Heart right ventricle (tissue), 16 donors: ENCODE data around the gene TFF3. TPM values are rescaled to one million over a fixed set of nuclear protein-coding genes. Genes with fewer than 3 reads are reported as not detected.
A peak's percentile ranks its signal among the peaks of the same experiment; 100 is the strongest.

Experiments used
- ATAC-seq, 8 donors: fragments of 200-7000 bp; cut with Tn5 transposase; one replicate each; pipeline ENCODE4 v1.9.1; 2020; ENCODE audit warnings: mild to moderate bottlenecking in 8 of 8, moderate library complexity in 8 of 8, moderate number of reproducible peaks in 1 of 8
- DNase-seq, 2 donors: peaks; one replicate each; pipeline ENCODE4 v3.0.0-alpha.2; 2020
- H3K27ac ChIP-seq, 10 donors: fragments of 200-600 bp; sonication (generic) in 2 of 10; one replicate each; pipeline versions ENCODE4 v1.5.0 to v1.8.0; 2020 to 2022; ENCODE audit warnings: mild to moderate bottlenecking in 3 of 10
- H3K27me3 ChIP-seq, 7 donors: fragments of 200-600 bp; one replicate each; pipeline ENCODE4 v1.8.0; 2021 to 2022; ENCODE audit warnings: mild to moderate bottlenecking in 2 of 7
- H3K36me3 ChIP-seq, 9 donors: fragments of 200-600 bp; sonication (generic) in 1 of 9; one replicate each; pipeline versions ENCODE4 v1.5.0 to v1.8.0; 2020 to 2022; ENCODE audit warnings: mild to moderate bottlenecking in 2 of 9
- H3K4me1 ChIP-seq, 9 donors: fragments of 200-600 bp; sonication (generic) in 1 of 9; one replicate each; pipeline versions ENCODE4 v1.5.0 to v1.8.0; 2020 to 2022; ENCODE audit warnings: mild to moderate bottlenecking in 4 of 9
- H3K4me3 ChIP-seq, 10 donors: fragments of 200-600 bp; sonication (generic) in 2 of 10; one replicate each; pipeline versions ENCODE4 v1.5.0 to v1.8.0; 2020 to 2022; ENCODE audit warnings: mild to moderate bottlenecking in 7 of 10, moderate library complexity in 2 of 10
- H3K9me3 ChIP-seq, 11 donors: fragments of 200-600 bp in 10 of 11; sonication (generic) in 2 of 11; one replicate each; pipeline versions ENCODE4 v1.5.0 to v1.8.0; 2013 to 2022; ENCODE audit warnings: mild to moderate bottlenecking in 2 of 11, control low read depth in 1 of 11, moderate library complexity in 1 of 11
- WGBS, 2 donors: extraction: QIAGEN DNeasy Blood & Tissue Kit; methylation state at CpG; one replicate each; pipeline ENCODE4 v1.1.7; 2013; ENCODE audit warnings: inconsistent platforms in 1 of 2; 5-methylcytosine and 5-hydroxymethylcytosine counted together
- intact Hi-C, 10 donors: fragments of 100-400 bp; cut with DNase I; formaldehyde crosslinking; loops; one replicate each; pipeline versions ENCODE4 v1.11.1 to v1.14.2; 2022
- polyA plus RNA-seq, 2 donors: library from polyadenylated mRNA; stranded (reverse); fragments of 200-250 nt; gene quantifications; one replicate each; pipeline ENCODE4 v1.2.3, GENCODE V29; 2013
- total RNA-seq, 10 donors: library from RNA; stranded (reverse); fragmentation: NEBNext Ultra II Directional in 3 of 10; extraction: Animal tissue kit (Norgen Biotek cat#: 25700) in 3 of 10; gene quantifications; one replicate each; pipeline versions ENCODE4 v1.2.1 to v1.2.4, GENCODE V29; 2021 to 2023
- TF ChIP-seq, protein P1 (sequence below), 9 donors: fragments of 200-600 bp; sonication (generic) in 2 of 9; IDR thresholded peaks; one replicate each; pipeline versions ENCODE4 v1.5.0 to v1.8.0; 2021 to 2022; ENCODE audit warnings: antibody characterized with exemption in 9 of 9, mild to moderate bottlenecking in 5 of 9, moderate library complexity in 1 of 9
- donor health status: Arrhythmogenic right ventricular cardiomyopathy.
- donor health status: ischemic (EF 13 %, LVEDD 7.1; RV severe dilation, severe dysfunction).
- donor health status: healthy with polysubstance abuse.
- donor health status: DM: no; HTN: yes; CAD: no.
- donor health status: DM: no; HTN: no; CAD: no.
- donor health status: ischemic (EF 25% LVEDD 6.9; RV normal size, moderate dysfunction).
- donor health status: ischemic (EF 25% LVEDD 5.7; RV mildly dilated, moderate dysfunction).
- donor health status: healthy.
- donor health status: DM: yes; HTN: yes; CAD: no.
- donor health status: Ischemic cardiomyopathy.
- donor health status: ischemic (EF 35%, LVEDD 5.7; RV mildly dilated, moderate dysfunction).
- donor health status: nonischemic (EF 11% LVEDD 7.7; RV severe dilation, severe dysfunction).
- donor health status: DM: yes; HTN: yes; CAD: no.
- donor health status: PGD.
- donor health status: ischemic (EF 29% LVEDD 5.4; RV normal size, mild dysfunction).
- donor health status: nonischemic (EF 23%, LVEDD 6.1; RV moderate dilation, normal function).

TFF3 gene
- total and polyA plus RNA-seq, 12 donors: 0.90 to 7.9 (median 2.7) TPM

- Histone ChIP-seq H3K9me3 (no peaks in the 10 kb centered on the region), H3K4me3 (no peak overlapping the region), H3K27ac (no peak overlapping the region), H3K4me1 (peaks cover 4 to 44% (median 27%) of the 10 kb centered on the region in 9 donors), H3K36me3 (no peaks in the 10 kb centered on the region), H3K27me3 (peaks cover 0 to 45% (median 15%) of the 10 kb centered on the region in 7 donors)
- intact Hi-C loops: loop anchor here in 3 of 10 donors (10.0 kb wide), 1 partner anchor 141 kb away; no protein-coding TSS in a partner anchor
- TF ChIP-seq, protein P1, sequence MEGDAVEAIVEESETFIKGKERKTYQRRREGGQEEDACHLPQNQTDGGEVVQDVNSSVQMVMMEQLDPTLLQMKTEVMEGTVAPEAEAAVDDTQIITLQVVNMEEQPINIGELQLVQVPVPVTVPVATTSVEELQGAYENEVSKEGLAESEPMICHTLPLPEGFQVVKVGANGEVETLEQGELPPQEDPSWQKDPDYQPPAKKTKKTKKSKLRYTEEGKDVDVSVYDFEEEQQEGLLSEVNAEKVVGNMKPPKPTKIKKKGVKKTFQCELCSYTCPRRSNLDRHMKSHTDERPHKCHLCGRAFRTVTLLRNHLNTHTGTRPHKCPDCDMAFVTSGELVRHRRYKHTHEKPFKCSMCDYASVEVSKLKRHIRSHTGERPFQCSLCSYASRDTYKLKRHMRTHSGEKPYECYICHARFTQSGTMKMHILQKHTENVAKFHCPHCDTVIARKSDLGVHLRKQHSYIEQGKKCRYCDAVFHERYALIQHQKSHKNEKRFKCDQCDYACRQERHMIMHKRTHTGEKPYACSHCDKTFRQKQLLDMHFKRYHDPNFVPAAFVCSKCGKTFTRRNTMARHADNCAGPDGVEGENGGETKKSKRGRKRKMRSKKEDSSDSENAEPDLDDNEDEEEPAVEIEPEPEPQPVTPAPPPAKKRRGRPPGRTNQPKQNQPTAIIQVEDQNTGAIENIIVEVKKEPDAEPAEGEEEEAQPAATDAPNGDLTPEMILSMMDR (IDR thresholded peaks at IDR 0.05): no peak
- DNase-seq (no peak), ATAC-seq (no peak)
- 95 to 96% methylated on average over 33 of the region's 33 CpGs for WGBS, 2 donors
These were observed 9.5 kb downstream of the TFF3 start for GRCh38 chr21:42305707-42306147.

- Histone ChIP-seq H3K4me1 (peaks cover 7 to 50% (median 32%) of the 10 kb centered on the region in 9 donors), H3K36me3 (no peaks in the 10 kb centered on the region), H3K27ac (no peak overlapping the region), H3K27me3 (peaks cover 0 to 41% (median 13%) of the 10 kb centered on the region in 7 donors), H3K4me3 (no peak overlapping the region), H3K9me3 (no peaks in the 10 kb centered on the region)
- intact Hi-C loops: loop anchor here in 3 of 10 donors (10.0 kb wide), 1 partner anchor 140 kb away; no protein-coding TSS in a partner anchor
- ATAC-seq (no peak), DNase-seq (no peak)
- TF ChIP-seq, protein P1 (IDR thresholded peaks at IDR 0.05): no peak
- WGBS, 2 donors: 84 to 85% methylated on average over 22 of the region's 22 CpGs
These were observed 10.4 kb downstream of the TFF3 start for GRCh38 chr21:42304556-42305454.

DNA sequence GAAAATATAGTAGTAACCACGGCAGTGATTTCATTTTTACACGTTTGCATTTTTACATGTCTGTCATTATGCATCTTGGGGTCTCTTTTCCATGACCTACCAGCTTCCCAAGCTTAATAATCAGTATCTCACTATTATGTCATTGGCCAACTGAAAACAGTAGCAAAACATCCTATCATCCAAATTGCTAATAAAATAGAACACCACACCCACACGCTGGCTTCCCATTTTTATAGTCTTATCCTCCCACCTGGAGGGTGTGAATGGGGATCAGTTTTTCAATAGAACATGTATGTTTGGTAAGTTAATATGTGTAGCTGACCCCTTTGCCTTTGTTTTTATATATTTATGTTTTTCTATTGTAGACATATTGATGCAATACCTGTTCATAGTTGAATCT, 11.8 kb downstream of the TFF3 start:
- DNase-seq (no peak), ATAC-seq (no peak)
- H3K4me3 ChIP-seq: no peak overlapping the region
- peaks cover 0 to 27% (median 9%) of the 10 kb centered on the region in 7 donors for H3K27me3 ChIP-seq
- H3K9me3 ChIP-seq: no peaks in the 10 kb centered on the region
- H3K36me3 ChIP-seq: no peaks in the 10 kb centered on the region
- intact Hi-C loops: loop anchor here in 3 of 10 donors (10.0 kb wide), 1 partner anchor 139 kb away; no protein-coding TSS in a partner anchor
- peaks cover 10 to 53% (median 32%) of the 10 kb centered on the region in 9 donors for H3K4me1 ChIP-seq
- WGBS, 2 donors: 80 to 88% methylated on average over 3 of the region's 3 CpGs
- TF ChIP-seq, protein P1 (IDR thresholded peaks at IDR 0.05): no peak
- H3K27ac ChIP-seq: peak overlapping the region in 2 of 10 donors; percentile 83 to 89

- TF ChIP-seq, protein P1 (IDR thresholded peaks at IDR 0.05): no peak
- Histone ChIP-seq H3K36me3 (peaks cover 0 to 6% (median 0%) of the 10 kb centered on the region in 9 donors), H3K4me1 (peaks cover 10 to 54% (median 32%) of the 10 kb centered on the region in 9 donors), H3K27ac (peak overlapping the region in 9 of 10 donors; percentile 59 to 89 (median 83)), H3K27me3 (peaks cover 0 to 21% (median 6%) of the 10 kb centered on the region in 7 donors), H3K4me3 (no peak overlapping the region), H3K9me3 (no peaks in the 10 kb centered on the region)
- 87 to 88% methylated on average over 7 of the region's 7 CpGs for WGBS, 2 donors
- DNase-seq (no peak), ATAC-seq (no peak)
- intact Hi-C loops: loop anchor here in 3 of 10 donors (10.0 kb wide), 1 partner anchor 138 kb away; no protein-coding TSS in a partner anchor
These were observed 12.4 kb downstream of the TFF3 start for GRCh38 chr21:42302794-42303193.
